H1 (cell line): ENCODE data around the gene MOSMO. TPM values are rescaled to one million over a fixed set of nuclear protein-coding genes. Genes with fewer than 3 reads are reported as not detected.

Experiments
- CTCF ChIA-PET: fragments of 300-600 bp; sonication (Branson Sonifier 250); formaldehyde crosslinking; loops from one replicate; lab custom pipeline; 2021; ENCODE audit not compliant: partially characterized antibody; lab: Charles Lee
- POLR2A ChIA-PET: fragments of 300-600 bp; sonication (Branson Sonifier 250); formaldehyde crosslinking; loops from one replicate; lab custom pipeline; 2021; ENCODE audit warnings: inconsistent platforms; ENCODE audit not compliant: partially characterized antibody; lab: Charles Lee
- DNase-seq, 2 experiments: peaks; one replicate each; pipeline versions ENCODE4 v3.0.0 to v3.0.0-alpha.2; 2010 to 2022; ENCODE audit warnings: low spot score in 2 of 2, low read depth in 1 of 2, mixed read lengths in 1 of 2
- FAIRE-seq: peaks from 2 replicates; lab custom pipeline; 2011; peaks lifted over from hg19 to GRCh38; lab: Jason Lieb, UNC
- H2AFZ ChIP-seq: 2 replicates; pipeline ENCODE4 v1.8.1; 2012; ENCODE audit warnings: low read length, inconsistent platforms
- H2AK5ac ChIP-seq: 2 replicates; pipeline ENCODE4 v1.6.1; 2013; ENCODE audit warnings: low read depth, low read length
- H2BK120ac ChIP-seq: replicated peaks from 2 replicates; pipeline ENCODE3; 2013; ENCODE audit warnings: low read depth, low read length, inconsistent platforms
- H2BK12ac ChIP-seq: 2 replicates; pipeline ENCODE4 v1.6.1; 2013; ENCODE audit warnings: low read depth, low read length
- H2BK15ac ChIP-seq: 2 replicates; pipeline ENCODE4 v1.6.1; 2013; ENCODE audit warnings: low read length
- H2BK20ac ChIP-seq: 2 replicates; pipeline ENCODE4 v1.6.1; 2013; ENCODE audit warnings: low read length
- H2BK5ac ChIP-seq: 2 replicates; pipeline ENCODE4 v1.6.1; 2013; ENCODE audit warnings: low read depth, low read length
- H3K14ac ChIP-seq: 2 replicates; pipeline ENCODE4 v1.6.1; 2013; ENCODE audit warnings: inconsistent platforms; ENCODE audit not compliant: insufficient read length
- H3K18ac ChIP-seq: 2 replicates; pipeline ENCODE4 v1.6.1; 2013; ENCODE audit warnings: low read length; ENCODE audit errors: extremely low read depth
- H3K23ac ChIP-seq: 2 replicates; pipeline ENCODE4 v1.6.1; 2013; ENCODE audit warnings: inconsistent platforms; ENCODE audit not compliant: insufficient read length
- H3K23me2 ChIP-seq: 2 replicates; pipeline ENCODE4 v1.6.1; 2013; ENCODE audit warnings: low read depth, low read length
- H3K27ac ChIP-seq: 2 replicates; pipeline ENCODE4 v1.6.1; 2011; ENCODE audit warnings: low read depth, low read length, inconsistent platforms
- H3K27me3 ChIP-seq, 4 experiments: replicated peaks in 1 of 4; 1 replicate in 1 of 4; 2 replicates in 3 of 4; pipeline versions ENCODE4 v1.6.1 to v1.8.1; 2011 to 2013; ENCODE audit warnings: low read length in 3 of 4, mild to moderate bottlenecking in 3 of 4, inconsistent platforms in 2 of 4, mixed read lengths in 2 of 4, moderate library complexity in 1 of 4; ENCODE audit not compliant: control insufficient read depth in 3 of 4, insufficient read depth in 3 of 4; ENCODE audit errors: extremely low read depth in 1 of 4
- H3K36me3 ChIP-seq, 4 experiments: 2 replicates each; pipeline versions ENCODE4 v1.6.1 to v1.8.1; 2011 to 2013; ENCODE audit warnings: mild to moderate bottlenecking in 4 of 4, low read length in 3 of 4, moderate library complexity in 2 of 4, control low read depth in 1 of 4, inconsistent platforms in 1 of 4; ENCODE audit not compliant: insufficient read depth in 4 of 4, control insufficient read depth in 2 of 4
- H3K4ac ChIP-seq: replicated peaks from 2 replicates; pipeline ENCODE3; 2013; ENCODE audit warnings: low read length, low read depth, mixed read lengths, inconsistent platforms; ENCODE audit not compliant: insufficient read length
- H3K4me1 ChIP-seq, 4 experiments: replicated peaks in 1 of 4; 1 replicate in 1 of 4; 2 replicates in 3 of 4; pipeline versions ENCODE4 v1.6.1 to v1.8.1; 2011 to 2013; ENCODE audit warnings: low read length in 3 of 4, inconsistent platforms in 2 of 4, mixed read lengths in 1 of 4; ENCODE audit not compliant: insufficient read depth in 4 of 4, control insufficient read depth in 3 of 4
- H3K4me2 ChIP-seq, 2 experiments: 2 replicates each; pipeline versions ENCODE4 v1.6.1 to v1.8.1; 2011 to 2013; ENCODE audit warnings: low read depth in 2 of 2, low read length in 2 of 2, control low read depth in 1 of 2, inconsistent platforms in 1 of 2, mild to moderate bottlenecking in 1 of 2; ENCODE audit not compliant: insufficient read depth in 1 of 2
- H3K4me3 ChIP-seq, 4 experiments: fragments of 200-600, 300-600 bp in 1 of 4; sonication (generic), shearing (Covaris generic), sonication (Bioruptor Twin) in 1 of 4; 2 replicates each; pipeline versions ENCODE4 v1.5.1 to v1.8.1; 2011 to 2016; ENCODE audit warnings: low read length in 4 of 4, low read depth in 3 of 4, control low read depth in 2 of 4, inconsistent platforms in 2 of 4, mild to moderate bottlenecking in 2 of 4, mixed read lengths in 1 of 4, moderate library complexity in 1 of 4; ENCODE audit not compliant: insufficient read depth in 2 of 4; ENCODE audit errors: extremely low read depth in 1 of 4
- H3K56ac ChIP-seq: replicated peaks from 2 replicates; pipeline ENCODE3; 2013; ENCODE audit warnings: low read depth, mild to moderate bottlenecking, mixed read lengths, low read length, inconsistent platforms; ENCODE audit not compliant: insufficient read length
- H3K79me1 ChIP-seq: 2 replicates; pipeline ENCODE4 v1.6.1; 2013; ENCODE audit warnings: low read depth, low read length, control low read depth
- H3K79me2 ChIP-seq, 2 experiments: 2 replicates each; pipeline versions ENCODE4 v1.6.1 to v1.8.1; 2012 to 2013; ENCODE audit warnings: low read length in 2 of 2, mild to moderate bottlenecking in 2 of 2, inconsistent platforms in 1 of 2; ENCODE audit not compliant: insufficient read depth in 2 of 2, control insufficient read depth in 1 of 2
- H3K9ac ChIP-seq, 4 experiments: replicated peaks in 1 of 4; 1 replicate in 1 of 4; 2 replicates in 3 of 4; pipeline versions ENCODE4 v1.6.1 to v1.8.1; 2011 to 2013; ENCODE audit warnings: low read depth in 3 of 4, low read length in 3 of 4, control low read depth in 2 of 4, mild to moderate bottlenecking in 2 of 4, moderate library complexity in 2 of 4, inconsistent platforms in 1 of 4; ENCODE audit errors: extremely low read depth in 1 of 4
- H3K9me3 ChIP-seq, 2 experiments: 2 replicates each; pipeline versions ENCODE4 v1.6.1 to v1.8.1; 2012 to 2013; ENCODE audit warnings: mild to moderate bottlenecking in 2 of 2, moderate library complexity in 2 of 2, control low read depth in 1 of 2, inconsistent platforms in 1 of 2, low read depth in 1 of 2, low read length in 1 of 2, mixed read lengths in 1 of 2; ENCODE audit not compliant: insufficient read depth in 2 of 2
- H4K20me1 ChIP-seq, 2 experiments: replicated peaks in 1 of 2; 2 replicates each; pipeline versions ENCODE3 to v1.8.1; 2011 to 2013; ENCODE audit warnings: inconsistent platforms in 2 of 2, low read length in 2 of 2, mild to moderate bottlenecking in 1 of 2; ENCODE audit not compliant: insufficient read depth in 2 of 2, control insufficient read depth in 1 of 2
- H4K5ac ChIP-seq: 2 replicates; pipeline ENCODE4 v1.6.1; 2013; ENCODE audit warnings: low read length, low read depth, mixed read lengths, inconsistent platforms; ENCODE audit not compliant: insufficient read length
- H4K8ac ChIP-seq: 2 replicates; pipeline ENCODE4 v1.8.0; 2013; ENCODE audit warnings: mild to moderate bottlenecking, moderate library complexity, low read length, inconsistent platforms; ENCODE audit not compliant: insufficient read depth; ENCODE audit errors: extremely low read depth
- H4K91ac ChIP-seq: replicated peaks from 2 replicates; pipeline ENCODE3; 2013; ENCODE audit warnings: low read length, mixed read lengths, inconsistent platforms; ENCODE audit not compliant: insufficient read length
- KDM4A ChIP-seq: IDR thresholded peaks from one replicate; pipeline ENCODE4 v1.7.1; 2012; ENCODE audit warnings: low read depth, mild to moderate bottlenecking, moderate library complexity, low read length, inconsistent platforms; ENCODE audit not compliant: severe bottlenecking
- NANOG ChIP-seq: IDR thresholded peaks from 2 replicates; pipeline ENCODE4 v1.6.1; 2011; ENCODE audit warnings: low read length, low read depth, mild to moderate bottlenecking, inconsistent platforms; ENCODE audit not compliant: insufficient read depth, poor library complexity, severe bottlenecking
- RBBP5 ChIP-seq: IDR thresholded peaks from 2 replicates; pipeline ENCODE4 v1.7.1; 2012; ENCODE audit warnings: low read depth, mild to moderate bottlenecking, inconsistent platforms, low read length, moderate library complexity, borderline replicate concordance
- RXRA ChIP-seq: IDR thresholded peaks from 2 replicates; pipeline ENCODE4 v1.6.1; 2011; ENCODE audit warnings: low read depth, mild to moderate bottlenecking, low read length, moderate library complexity; ENCODE audit not compliant: insufficient read depth
- SUZ12 ChIP-seq: fragments of 200-600 bp; sonication (generic); IDR thresholded peaks from 2 replicates; pipeline ENCODE4 v1.6.1; 2012; ENCODE audit warnings: mild to moderate bottlenecking, inconsistent platforms, low read length, moderate library complexity, mixed read lengths
- WGBS, 2 experiments: shearing (Covaris generic) in 1 of 2; methylation state at CpG; one replicate each; pipeline versions ENCODE4 v1.1.6 to v1.1.7; 2013 to 2015; ENCODE audit warnings: low lambda C conversion rate in 2 of 2, mixed read lengths in 2 of 2, inconsistent platforms in 1 of 2, low coverage in 1 of 2, missing lambda C conversion rate in 1 of 2; ENCODE audit not compliant: insufficient replicate concordance in 2 of 2, insufficient coverage in 1 of 2, insufficient read length in 1 of 2; ENCODE audit errors: extremely low coverage in 1 of 2, missing lambda C conversion rate in 1 of 2; 5-methylcytosine and 5-hydroxymethylcytosine counted together
- polyA plus RNA-seq, 7 experiments: library from polyadenylated mRNA; depleted of rRNA in 3 of 7; stranded (reverse) in 5 of 7; unstranded in 2 of 7; fragments of >200 nt in 5 of 7; fragments of 200-250 nt in 2 of 7; gene quantifications; 1 replicate in 5 of 7; 2 replicates in 1 of 7; 4 replicates in 1 of 7; pipeline versions ENCODE4 v1.2.1 to v1.2.3, GENCODE V29; 2011 to 2013; ENCODE audit warnings: missing spikeins in 2 of 7, mixed read lengths in 2 of 7
- total RNA-seq: library from RNA; stranded (reverse); fragmentation: NEBNext Ultra II Directional; extraction: Animal tissue kit (Norgen Biotek cat#: 25700); gene quantifications from 2 replicates; pipeline ENCODE4 v1.2.1, GENCODE V29; 2021
- TF ChIP-seq, protein P1 (sequence below): IDR thresholded peaks from 2 replicates; pipeline ENCODE4 v1.6.1; 2012; ENCODE audit warnings: inconsistent platforms
- TF ChIP-seq, protein P2 (sequence below): IDR thresholded peaks from 2 replicates; pipeline ENCODE4 v1.6.1; 2011; ENCODE audit warnings: low read length, improper control_type of control experiment

MOSMO gene
- total and polyA plus RNA-seq, 2 of the 8 experiments (the other 6 are each of a cell fraction or from before 2014, with no cell fraction given), result 8.6 to 14.8 TPM

DNA sequence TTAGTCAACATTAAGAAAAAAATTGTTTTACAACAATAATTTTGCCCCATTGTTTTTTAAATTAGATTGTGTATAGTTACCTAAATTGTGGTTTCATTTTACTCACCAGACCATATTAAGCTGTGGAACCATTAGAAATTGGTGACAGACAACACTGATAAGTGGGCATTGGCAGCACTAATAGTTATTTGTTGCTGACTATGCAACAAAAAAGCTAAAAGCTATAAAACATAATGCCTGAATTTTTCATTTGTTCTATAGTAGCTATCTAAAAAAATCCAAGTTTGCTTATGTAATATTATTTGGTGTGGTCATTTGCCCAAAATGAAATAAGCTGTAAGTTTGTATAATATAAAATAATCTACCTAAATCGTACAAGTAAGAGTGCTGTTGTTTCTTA, 70.7 kb downstream of the MOSMO start:
- Histone ChIP-seq H3K23ac (no peak overlapping the region), H3K27me3 (peaks cover 0 to 1% (median 0%) of the 10 kb centered on the region in 4 experiments; a peak in 1 of 7 replicates), H2BK5ac (no peak overlapping the region), H3K56ac (no peak overlapping the region), H3K36me3 (no peaks in the 10 kb centered on the region), H2BK20ac (no peak overlapping the region), H2BK120ac (no peak overlapping the region), H4K91ac (no peak overlapping the region), H3K9me3 (no peaks in the 10 kb centered on the region), H3K9ac (no peak overlapping the region), H4K20me1 (peaks cover 0 to 2% of the 10 kb centered on the region in 2 experiments), H3K4me3 (no peak overlapping the region), H2AFZ (no peak overlapping the region), H3K18ac (no peak overlapping the region), H3K23me2 (no peaks in the 10 kb centered on the region), H3K4me1 (no peaks in the 10 kb centered on the region), H2BK12ac (no peak overlapping the region), H2AK5ac (no peak overlapping the region), H3K79me1 (no peaks in the 10 kb centered on the region), H3K4ac (no peak overlapping the region), H3K79me2 (no peaks in the 10 kb centered on the region), H2BK15ac (no peak overlapping the region), H4K8ac (no peak overlapping the region), H3K14ac (no peak overlapping the region), H4K5ac (no peak overlapping the region), H3K27ac (no peak overlapping the region), H3K4me2 (no peak overlapping the region)
- FAIRE-seq, result no peak
- ChIA-PET POLR2A (no interaction called here), CTCF (interaction anchor here (0.5 to 6.0 kb wide), 28 partner anchors 9 to 118 kb away, joined by 3 to 247 read pairs (median 6); partner anchors contain the start of genes MOSMO, PDZD9 and VWA3A)
- WGBS, 2 experiments, result 96% methylated on average over 1 of the region's 1 CpG; no CpG with 5 or more reads in 1 of the 2 experiments
- no peak for DNase-seq
- TF ChIP-seq RBBP5 (no peak), KDM4A (no peak), NANOG (no peak), SUZ12 (no peak), RXRA (no peak)
- TF ChIP-seq, protein P1, sequence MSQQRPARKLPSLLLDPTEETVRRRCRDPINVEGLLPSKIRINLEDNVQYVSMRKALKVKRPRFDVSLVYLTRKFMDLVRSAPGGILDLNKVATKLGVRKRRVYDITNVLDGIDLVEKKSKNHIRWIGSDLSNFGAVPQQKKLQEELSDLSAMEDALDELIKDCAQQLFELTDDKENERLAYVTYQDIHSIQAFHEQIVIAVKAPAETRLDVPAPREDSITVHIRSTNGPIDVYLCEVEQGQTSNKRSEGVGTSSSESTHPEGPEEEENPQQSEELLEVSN, result no peak
- TF ChIP-seq, protein P2, sequence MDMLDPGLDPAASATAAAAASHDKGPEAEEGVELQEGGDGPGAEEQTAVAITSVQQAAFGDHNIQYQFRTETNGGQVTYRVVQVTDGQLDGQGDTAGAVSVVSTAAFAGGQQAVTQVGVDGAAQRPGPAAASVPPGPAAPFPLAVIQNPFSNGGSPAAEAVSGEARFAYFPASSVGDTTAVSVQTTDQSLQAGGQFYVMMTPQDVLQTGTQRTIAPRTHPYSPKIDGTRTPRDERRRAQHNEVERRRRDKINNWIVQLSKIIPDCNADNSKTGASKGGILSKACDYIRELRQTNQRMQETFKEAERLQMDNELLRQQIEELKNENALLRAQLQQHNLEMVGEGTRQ, result no peak
